PC-9 (cell line): ENCODE results near the gene CAPN13.

Experiments
- EZH2 ChIP-seq: fragments of 200-600 bp; sonication (generic); IDR thresholded peaks from 2 replicates; pipeline ENCODE4 v1.8.0; 2017; ENCODE audit warnings: antibody characterized with exemption, low read depth
- TF ChIP-seq, protein P1 (sequence below): fragments of 200-600 bp; sonication (generic); conservative IDR thresholded peaks from 2 replicates; pipeline ENCODE4 v1.6.1; 2017; ENCODE audit warnings: mixed run types, antibody characterized with exemption, mild to moderate bottlenecking, moderate library complexity

DNA sequence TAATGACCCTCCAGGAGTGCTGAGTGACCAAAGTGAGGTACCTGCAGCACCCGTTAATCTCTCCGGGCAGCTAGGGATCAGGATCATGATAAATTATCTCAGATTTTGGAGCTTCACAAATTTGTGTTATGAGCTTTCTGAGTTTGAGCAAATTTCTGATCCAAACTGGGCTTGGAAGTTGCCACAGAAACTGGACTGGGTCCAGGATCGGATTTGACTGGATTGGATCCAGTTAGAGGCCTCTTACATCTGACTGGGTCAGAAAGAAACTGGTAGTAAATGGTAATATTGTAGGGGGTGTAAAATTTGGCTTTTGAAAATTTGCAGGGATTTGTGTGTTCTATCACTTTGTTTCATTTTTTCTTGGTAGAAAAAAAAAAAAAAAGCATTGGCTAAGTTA lies 19.7 kb upstream of the CAPN13 start:
- TF ChIP-seq EZH2, result no peak
- TF ChIP-seq, protein P1, sequence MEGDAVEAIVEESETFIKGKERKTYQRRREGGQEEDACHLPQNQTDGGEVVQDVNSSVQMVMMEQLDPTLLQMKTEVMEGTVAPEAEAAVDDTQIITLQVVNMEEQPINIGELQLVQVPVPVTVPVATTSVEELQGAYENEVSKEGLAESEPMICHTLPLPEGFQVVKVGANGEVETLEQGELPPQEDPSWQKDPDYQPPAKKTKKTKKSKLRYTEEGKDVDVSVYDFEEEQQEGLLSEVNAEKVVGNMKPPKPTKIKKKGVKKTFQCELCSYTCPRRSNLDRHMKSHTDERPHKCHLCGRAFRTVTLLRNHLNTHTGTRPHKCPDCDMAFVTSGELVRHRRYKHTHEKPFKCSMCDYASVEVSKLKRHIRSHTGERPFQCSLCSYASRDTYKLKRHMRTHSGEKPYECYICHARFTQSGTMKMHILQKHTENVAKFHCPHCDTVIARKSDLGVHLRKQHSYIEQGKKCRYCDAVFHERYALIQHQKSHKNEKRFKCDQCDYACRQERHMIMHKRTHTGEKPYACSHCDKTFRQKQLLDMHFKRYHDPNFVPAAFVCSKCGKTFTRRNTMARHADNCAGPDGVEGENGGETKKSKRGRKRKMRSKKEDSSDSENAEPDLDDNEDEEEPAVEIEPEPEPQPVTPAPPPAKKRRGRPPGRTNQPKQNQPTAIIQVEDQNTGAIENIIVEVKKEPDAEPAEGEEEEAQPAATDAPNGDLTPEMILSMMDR, result no peak
